Kidney (tissue), 14 donors: Measurements from ENCODE around the gene FAM114A2. TPM values are rescaled to one million over a fixed set of nuclear protein-coding genes. Genes with fewer than 3 reads are reported as not detected.

Experiments used
- DNase-seq, 5 donors: peaks; one replicate each; pipeline ENCODE4 v3.0.0-alpha.2; 2013 to 2020
- FAIRE-seq: peaks from 2 replicates; lab custom pipeline; 2012; peaks lifted over from hg19 to GRCh38; lab: Jason Lieb, UNC
- H3K27ac ChIP-seq, 2 donors: one replicate each; pipeline ENCODE4 v1.7.0; 2013; ENCODE audit warnings: low read depth in 2 of 2, low read length in 2 of 2, inconsistent platforms in 1 of 2
- H3K27me3 ChIP-seq: one replicate; pipeline ENCODE4 v1.7.1; 2013; ENCODE audit warnings: low read length, inconsistent platforms; ENCODE audit not compliant: control insufficient read depth, insufficient read depth
- H3K36me3 ChIP-seq, 3 donors: one replicate each; pipeline versions ENCODE4 v1.7.0 to v1.7.1; 2013; ENCODE audit warnings: low read length in 3 of 3, control low read depth in 1 of 3, inconsistent platforms in 1 of 3; ENCODE audit not compliant: insufficient read depth in 3 of 3, control insufficient read depth in 2 of 3
- H3K4me1 ChIP-seq, 3 donors: one replicate each; pipeline versions ENCODE4 v1.7.0 to v1.7.1; 2013; ENCODE audit warnings: low read length in 3 of 3, inconsistent platforms in 1 of 3, low read depth in 1 of 3; ENCODE audit not compliant: control insufficient read depth in 2 of 3, insufficient read depth in 2 of 3
- H3K4me3 ChIP-seq, 3 donors: one replicate each; pipeline versions ENCODE4 v1.7.0 to v1.8.1; 2013; ENCODE audit warnings: low read length in 3 of 3, control low read depth in 1 of 3, inconsistent platforms in 1 of 3
- H3K9ac ChIP-seq, 3 donors: one replicate each; pipeline versions ENCODE4 v1.7.0 to v1.7.1; 2013; ENCODE audit warnings: low read length in 3 of 3, control low read depth in 1 of 3, inconsistent platforms in 1 of 3
- H3K9me3 ChIP-seq, 3 donors: one replicate each; pipeline versions ENCODE4 v1.7.0 to v1.7.1; 2013; ENCODE audit warnings: low read length in 3 of 3, control low read depth in 1 of 3, inconsistent platforms in 1 of 3; ENCODE audit not compliant: control insufficient read depth in 2 of 3, insufficient read depth in 1 of 3
- intact Hi-C: fragments of 100-400 bp; cut with DNase I; formaldehyde crosslinking; loops from one replicate; pipeline ENCODE4 v1.11.1; 2022
- polyA plus RNA-seq: library from polyadenylated mRNA; stranded (reverse); fragments of 350-450 nt; fragmentation: Illumina TruSeq; extraction: RNeasy Lipid Tissue Mini Kit (QIAGEN cat#74804); gene quantifications from one replicate; pipeline ENCODE4 v1.2.3, GENCODE V29; 2014; ENCODE audit warnings: low read depth, low replicate concordance; ENCODE audit not compliant: insufficient read depth
- total RNA-seq: library from RNA; stranded (reverse); fragmentation: NEBNext Ultra II Directional; extraction: Animal tissue kit (Norgen Biotek cat#: 25700); gene quantifications from one replicate; pipeline ENCODE4 v1.2.1, GENCODE V29; 2021
- TF ChIP-seq, protein P1 (sequence below): IDR thresholded peaks from 3 replicates; pipeline ENCODE4 v1.5.1; 2012; ENCODE audit warnings: mild to moderate bottlenecking, moderate library complexity, borderline replicate concordance; ENCODE audit not compliant: insufficient read depth; ENCODE audit errors: extremely low read depth
- donor health status: control.
- donor health status: control.
- donor health status: control.
- donor health status: control.
- donor health status: control.
- donor health status: DM: yes; HTN: yes; CAD: no.
- donor health status: Normal renal cell carcinoma (clear cell type).

FAM114A2 gene
- total and polyA plus RNA-seq, 2 donors from 2014 or later = 12.9 to 36.2 TPM

DNA sequence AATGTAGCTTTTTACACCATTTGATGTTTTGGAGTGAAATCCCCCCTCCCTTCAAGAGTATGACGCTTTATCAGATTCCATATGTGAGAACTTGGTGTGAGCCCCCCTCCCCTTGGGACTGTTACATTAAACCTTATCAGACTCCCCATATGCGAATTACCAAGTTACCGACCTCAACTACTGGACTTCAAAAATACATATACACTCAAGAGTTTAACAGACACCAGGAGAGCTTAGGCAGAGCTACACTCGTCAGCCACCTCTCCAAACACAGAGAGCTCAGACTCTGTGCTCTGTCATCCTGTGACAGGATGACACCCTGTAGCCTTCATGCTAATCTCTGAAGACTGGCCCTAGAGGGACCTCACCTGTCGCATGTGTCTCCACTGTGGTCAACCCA, 50.2 kb downstream of the FAM114A2 start:
- Histone ChIP-seq H3K9ac (no peak overlapping the region), H3K9me3 (no peaks in the 10 kb centered on the region), H3K36me3 (peaks cover 0 to 18% (median 0%) of the 10 kb centered on the region in 3 donors), H3K4me1 (no peaks in the 10 kb centered on the region), H3K27me3 (no peaks in the 10 kb centered on the region), H3K27ac (no peak overlapping the region), H3K4me3 (no peak overlapping the region)
- FAIRE-seq (no peak), DNase-seq (no peak)
- TF ChIP-seq, protein P1, sequence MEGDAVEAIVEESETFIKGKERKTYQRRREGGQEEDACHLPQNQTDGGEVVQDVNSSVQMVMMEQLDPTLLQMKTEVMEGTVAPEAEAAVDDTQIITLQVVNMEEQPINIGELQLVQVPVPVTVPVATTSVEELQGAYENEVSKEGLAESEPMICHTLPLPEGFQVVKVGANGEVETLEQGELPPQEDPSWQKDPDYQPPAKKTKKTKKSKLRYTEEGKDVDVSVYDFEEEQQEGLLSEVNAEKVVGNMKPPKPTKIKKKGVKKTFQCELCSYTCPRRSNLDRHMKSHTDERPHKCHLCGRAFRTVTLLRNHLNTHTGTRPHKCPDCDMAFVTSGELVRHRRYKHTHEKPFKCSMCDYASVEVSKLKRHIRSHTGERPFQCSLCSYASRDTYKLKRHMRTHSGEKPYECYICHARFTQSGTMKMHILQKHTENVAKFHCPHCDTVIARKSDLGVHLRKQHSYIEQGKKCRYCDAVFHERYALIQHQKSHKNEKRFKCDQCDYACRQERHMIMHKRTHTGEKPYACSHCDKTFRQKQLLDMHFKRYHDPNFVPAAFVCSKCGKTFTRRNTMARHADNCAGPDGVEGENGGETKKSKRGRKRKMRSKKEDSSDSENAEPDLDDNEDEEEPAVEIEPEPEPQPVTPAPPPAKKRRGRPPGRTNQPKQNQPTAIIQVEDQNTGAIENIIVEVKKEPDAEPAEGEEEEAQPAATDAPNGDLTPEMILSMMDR = no peak
- intact Hi-C loops = no loop called here

DNA sequence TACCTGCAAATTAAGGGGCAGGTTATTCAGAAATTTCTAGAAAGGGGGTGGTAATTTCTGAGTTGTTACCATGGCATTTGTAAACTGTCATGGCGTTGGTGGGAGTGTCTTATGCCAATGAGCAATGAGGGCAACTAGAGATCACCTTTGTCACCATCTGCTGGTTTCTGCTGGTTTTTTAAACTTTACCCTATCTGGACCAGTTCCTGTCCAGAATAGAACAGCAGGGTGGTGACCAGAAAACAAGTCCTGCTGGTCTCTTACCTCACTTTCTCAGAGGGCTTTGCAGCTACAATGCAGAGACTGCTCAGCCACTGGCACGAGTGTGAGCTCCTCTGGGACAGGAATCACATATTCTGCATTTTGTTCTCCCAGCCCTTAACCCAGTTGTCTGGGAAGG, 51.4 kb downstream of the FAM114A2 start:
- H3K27me3 ChIP-seq = no peaks in the 10 kb centered on the region
- peaks cover 0 to 9% (median 0%) of the 10 kb centered on the region in 3 donors for H3K36me3 ChIP-seq
- H3K9me3 ChIP-seq = no peaks in the 10 kb centered on the region
- no peak overlapping the region for H3K27ac ChIP-seq
- FAIRE-seq = no peak
- H3K4me3 ChIP-seq = no peak overlapping the region
- no peak for DNase-seq
- TF ChIP-seq, protein P1 = no peak
- H3K9ac ChIP-seq = no peak overlapping the region
- H3K4me1 ChIP-seq = no peaks in the 10 kb centered on the region
- intact Hi-C loops = no loop called here

DNA sequence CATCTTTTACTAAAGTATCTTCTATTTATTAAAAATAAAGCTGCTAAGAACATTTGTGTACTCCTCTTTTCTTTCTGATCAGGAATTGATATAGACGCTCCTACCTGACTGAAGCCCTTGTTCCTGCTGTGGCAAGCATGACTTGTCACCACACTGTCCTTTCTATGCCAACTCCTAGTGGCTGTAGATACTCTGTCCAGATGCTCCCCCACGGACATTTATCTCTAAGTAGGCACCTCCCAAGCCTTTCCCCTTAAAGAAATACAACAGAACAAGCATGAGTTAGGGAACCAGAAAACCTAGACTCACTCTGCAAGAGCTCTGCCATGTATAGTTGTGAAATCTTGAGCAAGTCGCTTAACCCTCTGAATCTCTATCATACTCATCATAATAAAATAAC, 53.2 kb downstream of the FAM114A2 start:
- H3K4me3 ChIP-seq = no peak overlapping the region
- no peak overlapping the region for H3K9ac ChIP-seq
- H3K27ac ChIP-seq = no peak overlapping the region
- no peaks in the 10 kb centered on the region for H3K9me3 ChIP-seq
- no peaks in the 10 kb centered on the region for H3K36me3 ChIP-seq
- DNase-seq (no peak), FAIRE-seq (no peak)
- H3K27me3 ChIP-seq = no peaks in the 10 kb centered on the region
- no peaks in the 10 kb centered on the region for H3K4me1 ChIP-seq
- intact Hi-C loops = no loop called here
- TF ChIP-seq, protein P1 = no peak

DNA sequence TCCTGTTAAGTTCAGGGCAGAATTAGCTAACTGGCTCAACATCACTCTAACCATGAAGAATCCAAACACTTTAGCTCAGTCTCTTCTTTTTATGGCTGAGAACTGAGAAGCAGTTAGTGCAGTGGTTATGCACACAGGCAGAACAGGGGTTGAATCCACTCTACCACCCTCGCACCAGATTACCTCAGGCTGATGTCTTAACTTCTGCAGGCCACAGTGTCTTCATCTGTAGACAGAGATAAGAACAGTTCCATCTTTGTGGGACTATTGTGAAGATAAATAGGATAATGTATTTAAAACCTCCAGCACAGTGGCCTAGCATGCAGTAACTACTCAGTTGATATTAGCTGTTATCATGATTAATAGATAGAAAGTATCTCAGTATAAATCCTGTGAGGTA, 54.8 kb downstream of the FAM114A2 start:
- Histone ChIP-seq H3K27ac (no peak overlapping the region), H3K27me3 (no peaks in the 10 kb centered on the region), H3K36me3 (no peaks in the 10 kb centered on the region), H3K4me1 (no peaks in the 10 kb centered on the region), H3K4me3 (no peak overlapping the region), H3K9me3 (no peaks in the 10 kb centered on the region), H3K9ac (no peak overlapping the region)
- TF ChIP-seq, protein P1 = no peak
- intact Hi-C loops = no loop called here
- FAIRE-seq (no peak), DNase-seq (no peak)
